Hematopoietic multipotent progenitor cell (in vitro differentiated cells): ENCODE results near the gene UNC50. TPM values are rescaled to one million over a fixed set of nuclear protein-coding genes. Genes with fewer than 3 reads are reported as not detected.

Source experiments
- DNase-seq, 3 donors: peaks; one replicate each; pipeline ENCODE4 v3.0.0-alpha.2; 2011 to 2015; ENCODE audit warnings: low read depth in 2 of 3, low spot score in 2 of 3
- total RNA-seq: library from RNA; depleted of rRNA; stranded (reverse); fragments of >200 nt; gene quantifications from one replicate; pipeline ENCODE4 v1.2.3, GENCODE V29; 2012

The UNC50 gene, protein sequence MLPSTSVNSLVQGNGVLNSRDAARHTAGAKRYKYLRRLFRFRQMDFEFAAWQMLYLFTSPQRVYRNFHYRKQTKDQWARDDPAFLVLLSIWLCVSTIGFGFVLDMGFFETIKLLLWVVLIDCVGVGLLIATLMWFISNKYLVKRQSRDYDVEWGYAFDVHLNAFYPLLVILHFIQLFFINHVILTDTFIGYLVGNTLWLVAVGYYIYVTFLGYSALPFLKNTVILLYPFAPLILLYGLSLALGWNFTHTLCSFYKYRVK
- total RNA-seq: 21.8 TPM

DNA sequence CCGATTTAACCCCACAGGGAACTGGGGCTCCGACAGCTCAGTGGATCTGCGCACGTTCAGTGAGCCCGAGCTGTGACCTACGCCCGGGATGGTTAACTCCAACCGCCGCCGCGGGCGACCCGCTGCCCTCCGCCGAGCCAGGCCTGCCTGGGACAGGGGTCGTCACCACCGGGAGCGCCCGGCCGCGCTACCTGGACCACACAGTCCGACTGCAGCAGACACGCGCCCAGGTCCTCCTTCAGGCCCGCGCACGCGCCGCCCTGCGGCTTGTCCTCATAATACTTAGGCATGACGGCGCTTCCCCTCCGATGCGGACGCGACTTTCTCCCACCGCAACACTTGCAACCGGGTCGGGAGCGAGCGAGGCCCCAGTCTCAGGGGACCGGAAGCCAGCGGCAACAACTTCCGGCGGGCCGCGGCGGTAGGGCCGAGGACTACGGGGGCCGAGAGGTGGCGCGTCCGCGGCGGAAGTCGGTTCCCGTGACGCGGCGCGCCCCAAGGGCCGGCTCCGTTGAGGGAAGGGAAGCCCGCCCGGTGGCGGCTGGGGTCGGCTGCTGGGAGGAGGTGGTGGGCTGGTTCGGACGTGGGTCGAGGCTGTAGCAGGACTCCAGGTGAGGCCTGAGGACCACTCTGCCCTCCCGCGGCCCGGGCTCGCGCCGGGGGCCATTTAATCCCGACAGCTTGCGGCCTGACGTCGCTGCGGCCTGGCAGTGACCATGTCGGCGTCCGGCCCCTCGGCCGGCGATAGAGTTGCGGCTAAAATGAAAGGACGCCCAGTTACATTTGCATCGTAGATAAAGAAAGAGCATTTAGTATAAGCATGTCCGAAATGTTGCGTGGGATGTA, at the start of gene UNC50, which contains the start of gene COA5:
Gene UNC50 (plus strand): TSS at position 474 of the 846 bp plus-strand sequence. CDS start 1,171 bp downstream, outside the sequence.
Gene COA5 (minus strand): TSS at position 397 of the 846 bp plus-strand sequence. CDS start 107 bp downstream, at position 290.
- DNase-seq: peak; percentile 88 to 96 (median 96)

- no peak for DNase-seq
Measured at GRCh38 chr2:98558852-98559530, 49.4 kb upstream of the UNC50 start.

DNA sequence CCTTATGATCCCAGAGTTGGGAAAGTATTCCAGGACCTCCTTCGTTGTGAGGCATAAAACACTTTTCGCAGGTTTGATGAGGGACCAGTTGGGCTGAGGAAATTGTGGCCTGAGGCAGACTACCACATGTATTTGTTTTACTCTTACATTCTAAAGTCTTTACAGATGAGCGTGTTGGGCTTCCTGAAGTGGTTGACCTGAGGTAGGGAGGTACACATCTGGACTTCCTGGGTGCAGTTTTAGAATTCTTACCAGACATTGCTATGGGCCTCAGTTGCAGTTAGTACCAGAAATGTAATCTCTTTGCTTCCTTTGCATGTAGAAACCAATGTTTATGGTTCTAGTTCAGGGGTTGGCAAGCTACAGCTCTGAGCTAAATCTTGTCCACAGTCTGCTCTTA, 48.8 kb upstream of the UNC50 start:
- no peak for DNase-seq

- DNase-seq: peak in 1 of 3 donors; percentile 18
Measured at GRCh38 chr2:98560256-98560771, 48.1 kb upstream of the UNC50 start.

DNA sequence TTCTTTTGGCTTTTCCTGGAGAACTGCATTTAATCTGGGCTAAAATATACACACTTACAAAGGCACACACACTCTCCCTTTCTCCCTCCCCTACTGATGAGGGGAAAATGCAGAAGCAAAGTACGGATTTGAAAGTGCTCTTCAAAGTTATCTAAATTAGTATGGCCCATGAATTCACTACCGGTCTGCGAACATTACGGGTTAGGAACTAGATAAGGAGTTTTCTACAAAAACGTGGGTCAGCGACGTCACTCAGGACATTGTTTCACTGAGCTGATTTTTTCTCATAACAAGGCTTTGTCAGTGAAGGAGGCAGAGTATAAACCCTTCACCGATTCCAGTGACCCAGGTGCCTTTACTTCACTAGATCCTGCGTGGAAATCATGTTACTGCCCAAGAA, 47.4 kb upstream of the UNC50 start:
- no peak for DNase-seq

GRCh38 chr2:98561902-98562695, 46.3 kb upstream of the UNC50 start:
- no peak for DNase-seq

DNA sequence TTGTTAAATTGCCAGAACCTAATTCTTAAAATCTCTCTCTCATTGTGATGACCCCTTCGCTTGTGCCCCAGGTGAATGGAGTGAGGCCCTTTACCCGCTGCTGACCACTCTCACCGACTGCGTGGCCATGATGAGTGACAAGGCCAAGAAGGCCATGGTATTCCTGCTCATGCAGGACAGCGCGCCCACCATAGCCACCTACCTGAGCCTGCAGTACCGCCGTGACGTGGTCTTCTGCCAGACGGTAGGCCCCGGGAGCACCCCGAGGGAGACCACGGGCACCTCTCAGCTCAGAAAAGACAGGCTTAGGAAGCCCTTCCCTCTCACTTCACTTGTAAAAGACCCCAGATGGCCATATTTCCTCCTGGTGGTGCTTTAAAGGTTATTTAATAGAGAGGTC, 45.0 kb upstream of the UNC50 start:
- DNase-seq: no peak

GRCh38 chr2:98564541-98565132, 43.8 kb upstream of the UNC50 start:
- DNase-seq: no peak

- no peak for DNase-seq
Measured at GRCh38 chr2:98565286-98565860, 43.0 kb upstream of the UNC50 start.

- DNase-seq: no peak
Measured at GRCh38 chr2:98565941-98566340, 42.4 kb upstream of the UNC50 start.

DNA sequence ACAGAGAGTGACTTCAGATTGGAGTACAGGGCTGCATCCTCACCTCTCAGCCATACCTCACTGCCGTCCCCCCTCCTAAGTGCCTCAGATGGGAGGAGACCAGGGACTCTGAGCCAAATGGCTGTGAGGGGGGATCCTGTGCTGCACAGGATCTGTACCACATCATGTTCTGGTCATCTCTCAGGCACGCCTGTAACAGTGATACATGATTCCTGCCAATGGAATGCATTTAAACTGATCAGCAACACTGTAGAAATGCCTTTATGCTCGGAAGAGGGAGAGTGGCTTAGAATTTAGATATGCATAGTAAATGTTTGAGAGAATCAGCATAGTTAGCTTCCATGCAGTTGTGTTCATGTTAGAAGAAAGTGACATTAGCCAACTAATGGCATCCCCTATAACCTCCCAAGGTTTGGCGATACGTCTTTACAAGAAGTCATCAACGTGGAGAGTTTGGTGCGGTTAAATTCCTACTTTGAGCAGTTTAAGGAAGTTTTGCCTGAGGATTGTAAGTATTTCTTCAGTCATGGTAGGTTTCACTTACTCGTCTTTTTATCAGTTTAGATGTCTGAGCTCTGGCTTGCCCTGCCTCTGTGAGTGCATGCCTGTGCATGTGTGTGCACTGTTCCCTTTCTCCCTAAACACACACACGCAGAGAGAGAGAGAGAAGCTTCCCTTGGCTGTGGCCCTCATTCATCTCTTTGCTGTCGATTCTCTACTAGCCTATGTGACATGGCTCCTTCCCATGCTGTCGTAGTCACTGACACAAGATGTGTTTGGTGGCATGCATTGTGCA, 40.0 kb upstream of the UNC50 start:
- no peak for DNase-seq

DNA sequence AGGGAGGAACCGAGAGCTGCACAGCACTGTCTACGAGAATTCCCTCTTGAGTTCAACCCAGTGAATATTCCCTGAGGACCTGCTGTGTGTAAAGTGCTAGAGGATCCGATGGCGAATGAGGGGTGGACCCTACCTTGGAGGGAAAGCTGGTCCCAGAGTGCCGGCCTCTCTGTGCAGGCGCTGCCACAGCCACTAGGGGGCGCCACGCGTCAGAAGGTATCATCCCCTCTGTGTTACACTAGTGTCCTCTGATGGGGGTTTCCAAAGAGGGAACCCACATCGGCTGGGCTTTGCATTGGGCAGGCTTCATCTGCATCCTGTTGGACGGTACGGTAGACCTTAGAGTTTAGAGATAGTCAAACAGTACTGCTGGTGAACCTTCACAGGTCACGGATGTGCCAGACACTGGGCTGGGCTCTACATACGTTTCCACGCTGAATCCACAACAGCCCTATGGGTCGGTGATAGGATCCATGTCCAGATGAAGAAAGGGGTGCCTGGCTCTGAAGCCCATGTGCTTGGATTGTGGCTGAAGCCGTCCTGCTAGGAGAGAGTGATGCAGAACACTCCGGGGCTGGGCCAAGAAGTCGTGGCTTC, 39.1 kb upstream of the UNC50 start:
- peak; percentile 37 to 57 (median 40) for DNase-seq

DNA sequence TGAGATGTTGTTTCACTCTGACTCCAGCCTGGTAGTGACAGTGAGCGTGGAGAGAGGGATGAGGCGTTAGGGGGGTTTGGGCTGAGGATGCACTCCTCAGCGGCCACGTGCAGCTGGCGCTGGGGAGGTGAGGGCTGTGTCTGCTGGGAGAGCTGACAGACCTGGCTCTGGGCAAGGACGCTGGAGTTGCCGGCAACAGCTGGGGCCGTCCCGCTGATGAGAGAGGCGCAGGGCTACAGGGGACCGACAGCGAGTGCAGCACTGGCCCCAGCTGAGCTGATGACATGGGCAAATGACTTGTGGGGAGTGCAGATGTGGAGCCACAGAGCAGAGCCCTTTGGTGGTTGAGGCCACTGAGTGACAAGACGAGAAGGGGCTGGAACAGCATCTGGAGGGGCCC, 38.5 kb upstream of the UNC50 start:
- DNase-seq: no peak

DNA sequence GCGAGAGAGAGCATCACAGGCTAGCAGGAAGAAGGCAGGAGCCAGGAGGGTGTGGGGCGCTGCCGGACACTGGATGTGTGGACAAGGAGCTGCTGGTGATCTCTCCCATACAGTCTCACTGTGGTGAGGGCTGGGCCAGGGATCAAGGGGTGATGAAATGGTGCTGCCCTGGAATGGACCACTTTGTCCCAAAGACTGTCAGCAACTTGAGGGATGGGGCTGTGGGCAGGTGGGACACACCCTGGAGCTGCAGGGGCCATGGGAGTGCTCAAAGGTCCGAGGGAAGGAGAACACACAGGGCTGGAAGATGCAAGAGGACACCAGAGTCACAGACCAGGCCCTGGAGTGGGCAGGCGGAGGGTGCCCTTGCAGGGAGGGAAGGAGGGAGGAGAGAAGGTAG, 38.0 kb upstream of the UNC50 start:
- no peak for DNase-seq

DNA sequence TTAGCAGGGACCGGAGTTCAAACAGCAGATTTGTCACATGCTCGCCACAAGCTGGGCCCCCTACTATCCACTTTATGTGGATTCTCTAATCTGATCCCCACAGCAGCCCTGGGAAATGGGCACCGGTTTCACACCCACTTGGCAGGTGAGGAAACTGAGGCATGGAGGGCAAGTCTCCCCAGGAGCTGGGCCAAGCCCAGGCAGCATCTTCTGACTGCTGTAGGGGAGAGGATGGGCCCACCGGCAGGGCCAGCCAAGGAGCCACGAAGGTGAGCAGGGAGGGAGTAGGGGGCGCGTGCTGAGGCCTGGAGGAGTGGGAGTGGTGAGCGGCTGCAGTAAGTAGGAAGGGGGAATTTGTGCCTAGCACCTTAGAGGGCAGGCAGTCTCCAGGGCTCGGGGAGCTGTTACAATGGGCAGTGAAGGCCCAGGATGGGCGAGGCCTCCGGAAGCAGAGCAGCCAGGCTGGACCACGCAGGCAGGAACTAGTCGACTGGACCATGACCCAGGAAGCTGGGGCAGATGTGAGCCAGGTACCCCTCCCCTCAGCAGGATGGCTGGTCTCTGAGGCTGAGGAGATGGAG, 37.2 kb upstream of the UNC50 start:
- no peak for DNase-seq

- DNase-seq: no peak
Measured at GRCh38 chr2:98571796-98572195, 36.6 kb upstream of the UNC50 start.

DNA sequence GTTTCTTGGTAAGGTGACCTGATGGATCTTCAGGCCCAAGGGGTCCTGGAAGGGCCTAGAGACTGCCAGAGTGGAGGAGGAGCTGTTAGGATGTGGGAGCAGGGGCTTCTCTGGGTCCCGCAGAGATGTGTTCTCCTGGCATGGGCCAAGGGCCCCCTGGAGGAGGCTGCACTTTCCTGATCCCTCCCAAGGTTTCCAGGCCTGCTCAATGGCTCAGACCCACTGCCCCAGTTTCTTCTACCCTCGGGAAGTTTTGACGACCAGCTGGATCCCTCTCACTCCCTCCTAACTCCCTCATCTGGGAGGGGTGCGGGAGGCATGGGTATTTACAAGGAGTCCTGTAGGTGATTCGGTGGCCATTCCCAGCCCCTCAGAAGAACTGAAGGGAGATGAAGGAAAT, 36.2 kb upstream of the UNC50 start:
- DNase-seq: no peak

DNA sequence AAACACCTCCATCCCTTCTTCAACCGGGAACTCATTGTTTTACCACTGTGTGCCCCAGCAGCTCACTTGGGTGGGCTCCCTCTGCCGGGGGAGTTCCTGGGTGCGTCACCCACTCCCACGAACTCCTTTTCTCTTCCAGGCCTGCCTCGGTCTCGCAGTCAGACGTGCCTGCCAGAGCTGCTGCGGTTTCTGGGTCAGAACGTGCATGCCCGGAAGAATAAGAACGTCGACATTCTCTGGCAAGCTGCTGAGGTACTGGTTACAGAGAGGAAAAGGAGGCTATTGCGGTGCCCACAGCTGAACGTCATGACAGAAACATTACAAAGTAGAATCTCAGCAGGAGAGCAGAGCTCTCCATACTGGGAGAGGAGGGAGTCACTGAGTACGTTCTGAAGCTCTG, 35.7 kb upstream of the UNC50 start:
- DNase-seq: no peak
